HCT116 (cell line): ENCODE data around the gene C2CD4B. TPM values are rescaled to one million over a fixed set of nuclear protein-coding genes. Genes with fewer than 3 reads are reported as not detected.

Source experiments
- ATAC-seq: fragments of 200-7000 bp; cut with Tn5 transposase; 2 replicates; pipeline ENCODE4 v1.9.1; 2020; ENCODE audit warnings: mild to moderate bottlenecking, moderate library complexity
- BruUV-seq: library from RNA; stranded (reverse); fragments of 400-500 nt; replicated peaks from 2 replicates; lab custom pipeline; 2021; lab: Mats Ljungman, UMichigan
- CTCF ChIA-PET: fragments of 300-600 bp; sonication (Branson Sonifier 250); formaldehyde crosslinking; loops from one replicate; lab custom pipeline; 2021; ENCODE audit warnings: antibody characterized with exemption; lab: Charles Lee
- POLR2A ChIA-PET: fragments of 300-600, 350-600 bp; sonication (Branson Sonifier 250); formaldehyde crosslinking; loops from one replicate; lab custom pipeline; 2021; ENCODE audit warnings: antibody characterized with exemption; lab: Charles Lee
- RAD21 ChIA-PET, 2 experiments: fragments of 300-600 bp; sonication (Branson Sonifier 250); formaldehyde crosslinking; loops; one replicate each; lab custom pipeline; 2023; ENCODE audit warnings: low total read pairs in 2 of 2; ENCODE audit not compliant: uncharacterized antibody in 2 of 2, unreplicated experiment in 2 of 2, low non-redundant PET in 1 of 2; lab: Charles Lee
- DNase-seq: peaks from one replicate; pipeline ENCODE4 v3.0.0-alpha.2; 2010; ENCODE audit warnings: low read depth, low spot score
- H2AFZ ChIP-seq: fragments of 200-600 bp; shearing (Covaris generic), sonication (generic); 2 replicates; pipeline ENCODE4 v1.6.1; 2017; ENCODE audit warnings: low read depth, mixed run types, mixed read lengths, antibody characterized with exemption, low read length; ENCODE audit not compliant: poor library complexity, severe bottlenecking
- H3K27ac ChIP-seq: 2 replicates; pipeline ENCODE4 v1.5.1; 2012; ENCODE audit warnings: low read depth, low read length
- H3K27me3 ChIP-seq: fragments of 200-600 bp; sonication (generic); 2 replicates; pipeline ENCODE4 v1.6.1; 2016; ENCODE audit warnings: mixed run types, low read length, mixed read lengths; ENCODE audit not compliant: insufficient read depth
- H3K36me3 ChIP-seq, 2 experiments: fragments of 200-500 bp in 1 of 2; fragments of 200-600 bp in 1 of 2; sonication (Bioruptor generic) in 1 of 2; sonication (generic) in 1 of 2; 2 replicates each; pipeline versions ENCODE4 v1.5.1 to v1.6.1; 2014 to 2016; ENCODE audit warnings: low read length in 2 of 2, inconsistent platforms in 1 of 2, mixed read lengths in 1 of 2, mixed run types in 1 of 2; ENCODE audit not compliant: insufficient read depth in 2 of 2, control insufficient read depth in 1 of 2
- H3K4me1 ChIP-seq, 2 experiments: fragments of 200-600 bp in 1 of 2; sonication (generic) in 1 of 2; 2 replicates each; pipeline versions ENCODE4 v1.5.1 to v1.6.1; 2012 to 2017; ENCODE audit warnings: low read length in 2 of 2, inconsistent platforms in 1 of 2, mild to moderate bottlenecking in 1 of 2, mixed read lengths in 1 of 2, mixed run types in 1 of 2, moderate library complexity in 1 of 2; ENCODE audit not compliant: insufficient read depth in 2 of 2, control insufficient read depth in 1 of 2
- H3K4me2 ChIP-seq: fragments of 200-600 bp; sonication (generic); 2 replicates; pipeline ENCODE4 v1.6.1; 2017; ENCODE audit warnings: mixed run types, low read length, mixed read lengths
- H3K4me3 ChIP-seq, 2 experiments: fragments of 200-600 bp in 1 of 2; sonication (generic) in 1 of 2; replicated peaks in 1 of 2; 2 replicates each; pipeline ENCODE4 v1.5.1; 2011 to 2016; ENCODE audit warnings: low read length in 2 of 2, control low read depth in 1 of 2, low read depth in 1 of 2, mild to moderate bottlenecking in 1 of 2, mixed read lengths in 1 of 2, mixed run types in 1 of 2
- H3K79me2 ChIP-seq: fragments of 200-600 bp; sonication (generic); 2 replicates; pipeline ENCODE4 v1.6.1; 2017; ENCODE audit warnings: mild to moderate bottlenecking, mixed run types, low read length, moderate library complexity, mixed read lengths; ENCODE audit not compliant: insufficient read depth
- H3K9ac ChIP-seq: fragments of 200-600 bp; sonication (generic); 2 replicates; pipeline ENCODE4 v1.6.1; 2016; ENCODE audit warnings: low read length, mixed read lengths
- H3K9me2 ChIP-seq: fragments of 200-600 bp; sonication (generic), shearing (Covaris generic); 2 replicates; pipeline ENCODE4 v1.6.1; 2017; ENCODE audit warnings: mixed run types, mild to moderate bottlenecking, moderate library complexity; ENCODE audit not compliant: insufficient read depth
- H3K9me3 ChIP-seq, 2 experiments: fragments of 200-500 bp in 1 of 2; fragments of 200-600 bp in 1 of 2; sonication (Bioruptor generic) in 1 of 2; sonication (generic) in 1 of 2; 2 replicates each; pipeline ENCODE4 v1.6.1; 2014 to 2017; ENCODE audit warnings: low read length in 2 of 2, mixed read lengths in 2 of 2, inconsistent platforms in 1 of 2, low read depth in 1 of 2, mild to moderate bottlenecking in 1 of 2, mixed run types in 1 of 2, moderate library complexity in 1 of 2; ENCODE audit not compliant: control insufficient read depth in 1 of 2, insufficient read depth in 1 of 2
- H4K20me1 ChIP-seq: fragments of 200-600 bp; sonication (generic), shearing (Covaris generic); 2 replicates; pipeline ENCODE4 v1.6.1; 2017; ENCODE audit warnings: mixed run types, mild to moderate bottlenecking, moderate library complexity; ENCODE audit not compliant: insufficient read depth
- CBX3 ChIP-seq: IDR thresholded peaks from 2 replicates; pipeline ENCODE4 v1.6.1; 2012; ENCODE audit warnings: low read depth
- ELF1 ChIP-seq: IDR thresholded peaks from 2 replicates; pipeline ENCODE4 v1.6.1; 2012; ENCODE audit warnings: low read depth, borderline replicate concordance
- EZH2 ChIP-seq: fragments of 200-600 bp; sonication (generic); IDR thresholded peaks from 2 replicates; pipeline ENCODE4 v1.6.1; 2017; ENCODE audit warnings: antibody characterized with exemption, mixed run types
- SP1 ChIP-seq: IDR thresholded peaks from 2 replicates; pipeline ENCODE4 v1.6.1; 2012; ENCODE audit warnings: low read depth
- YY1 ChIP-seq: IDR thresholded peaks from 2 replicates; pipeline ENCODE4 v1.6.1; 2011; ENCODE audit warnings: low read length, low read depth, moderate library complexity, mild to moderate bottlenecking; ENCODE audit not compliant: insufficient replicate concordance; ENCODE audit errors: extremely low read depth
- ZBTB33 ChIP-seq: IDR thresholded peaks from 2 replicates; pipeline ENCODE4 v1.6.1; 2011; ENCODE audit warnings: mild to moderate bottlenecking, low read length, moderate library complexity; ENCODE audit not compliant: insufficient replicate concordance; ENCODE audit errors: extremely low read depth
- ZNF274 ChIP-seq: fragments of 200-500 bp; sonication (Bioruptor generic); IDR thresholded peaks from 2 replicates; pipeline ENCODE4 v1.6.1; 2014; ENCODE audit warnings: mild to moderate bottlenecking, low read depth, low read length, inconsistent platforms
- intact Hi-C: fragments of 100-400 bp; cut with micrococcal nuclease; formaldehyde crosslinking; loops from 2 replicates; pipeline ENCODE4 v1.10.0; 2022
- total RNA-seq: library from RNA; stranded (reverse); gene quantifications from one replicate; pipeline ENCODE4 v1.2.1, GENCODE V29; 2021; ENCODE audit not compliant: unreplicated experiment
- TF ChIP-seq, protein P1 (sequence below): IDR thresholded peaks from 2 replicates; pipeline ENCODE4 v1.6.1; 2012

Gene C2CD4B
- total RNA-seq, 1 experiment from 2014 or later = not detected

GRCh38 chr15:62115847-62116246, 49.2 kb downstream of the C2CD4B start:
- Histone ChIP-seq H3K4me1 (peaks cover 0 to 10% of the 10 kb centered on the region in 2 experiments; a peak in 2 of 4 replicates), H3K9me3 (no peaks in the 10 kb centered on the region), H2AFZ (no peak overlapping the region), H3K36me3 (no peaks in the 10 kb centered on the region), H3K27me3 (no peaks in the 10 kb centered on the region), H4K20me1 (no peaks in the 10 kb centered on the region), H3K4me3 (no peak overlapping the region), H3K4me2 (no peak overlapping the region), H3K27ac (no peak overlapping the region), H3K9me2 (no peaks in the 10 kb centered on the region), H3K9ac (no peak overlapping the region), H3K79me2 (no peaks in the 10 kb centered on the region)
- intact Hi-C loops = no loop called here
- BruUV-seq = no TSS peak
- TF ChIP-seq ZBTB33 (no peak), CBX3 (no peak), ELF1 (no peak), YY1 (no peak), EZH2 (no peak), SP1 (no peak), ZNF274 (no peak)
- TF ChIP-seq, protein P1, sequence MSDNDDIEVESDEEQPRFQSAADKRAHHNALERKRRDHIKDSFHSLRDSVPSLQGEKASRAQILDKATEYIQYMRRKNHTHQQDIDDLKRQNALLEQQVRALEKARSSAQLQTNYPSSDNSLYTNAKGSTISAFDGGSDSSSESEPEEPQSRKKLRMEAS = no peak
- ATAC-seq (no peak), DNase-seq (no peak)
- CTCF ChIA-PET = no interaction called here
- RAD21 ChIA-PET = no interaction called here
- POLR2A ChIA-PET = no interaction called here

Other genes with a start within 250 kb of the C2CD4B start
- 18.6 TPM for gene VPS13C, start 104.8 kb downstream of the C2CD4B start, total RNA-seq
- gene C2CD4A, start 98.3 kb downstream of the C2CD4B start, total RNA-seq = not detected
- gene TLN2, start 225.3 kb upstream of the C2CD4B start, total RNA-seq = 5.8 TPM